Measurements from ENCODE around the gene RBSN.

The RBSN gene

GRCh38 chr3:15083252-15083651, 15.7 kb downstream of the RBSN start:
- TF ChIP-seq CTCF (conservative IDR thresholded peaks at IDR 0.05): no peak
- TF ChIP-seq ZFX (IDR thresholded peaks at IDR 0.05): no peak
- no peak overlapping the region for H3K27ac ChIP-seq

- H3K27ac ChIP-seq: no peak overlapping the region
- TF ChIP-seq ZFX (IDR thresholded peaks at IDR 0.05) (no peak), CTCF (conservative IDR thresholded peaks at IDR 0.05) (no peak)
These were observed 16.8 kb downstream of the RBSN start for GRCh38 chr3:15081960-15082664.

- H3K27ac ChIP-seq: no peak overlapping the region
- no peak for TF ChIP-seq ZFX (IDR thresholded peaks at IDR 0.05)
- TF ChIP-seq CTCF (conservative IDR thresholded peaks at IDR 0.05): no peak
These were observed 19.9 kb downstream of the RBSN start for GRCh38 chr3:15079091-15079490.

GRCh38 chr3:15074500-15074899, 24.4 kb downstream of the RBSN start:
- TF ChIP-seq CTCF (conservative IDR thresholded peaks at IDR 0.05) (no peak), ZFX (IDR thresholded peaks at IDR 0.05) (no peak)
- no peak overlapping the region for H3K27ac ChIP-seq

- TF ChIP-seq ZFX (IDR thresholded peaks at IDR 0.05) (no peak), CTCF (conservative IDR thresholded peaks at IDR 0.05) (no peak)
- no peak overlapping the region for H3K27ac ChIP-seq
These were observed 27.2 kb downstream of the RBSN start for GRCh38 chr3:15071699-15072098.

- H3K27ac ChIP-seq: no peak overlapping the region
- TF ChIP-seq CTCF (conservative IDR thresholded peaks at IDR 0.05) (no peak), ZFX (IDR thresholded peaks at IDR 0.05) (no peak)
These were observed 29.5 kb downstream of the RBSN start for GRCh38 chr3:15069441-15069840.

GRCh38 chr3:15066467-15066866, 32.5 kb downstream of the RBSN start:
- H3K27ac ChIP-seq: no peak overlapping the region

More at GRCh38 chr3:15066467-15066866, 32.5 kb downstream of the RBSN start:
- TF ChIP-seq ZFX (IDR thresholded peaks at IDR 0.05) (no peak), CTCF (conservative IDR thresholded peaks at IDR 0.05) (no peak)
